ENCODE measurements around the gene HDAC4. TPM values are rescaled to one million over a fixed set of nuclear protein-coding genes. Genes with fewer than 3 reads are reported as not detected.

HDAC4 gene
- total and polyA plus RNA-seq, 9 of the 15 experiments (the other 6 are each of a cell fraction or from before 2014, with no cell fraction given), result 0.11 to 20.2 (median 4.0) TPM

DNA sequence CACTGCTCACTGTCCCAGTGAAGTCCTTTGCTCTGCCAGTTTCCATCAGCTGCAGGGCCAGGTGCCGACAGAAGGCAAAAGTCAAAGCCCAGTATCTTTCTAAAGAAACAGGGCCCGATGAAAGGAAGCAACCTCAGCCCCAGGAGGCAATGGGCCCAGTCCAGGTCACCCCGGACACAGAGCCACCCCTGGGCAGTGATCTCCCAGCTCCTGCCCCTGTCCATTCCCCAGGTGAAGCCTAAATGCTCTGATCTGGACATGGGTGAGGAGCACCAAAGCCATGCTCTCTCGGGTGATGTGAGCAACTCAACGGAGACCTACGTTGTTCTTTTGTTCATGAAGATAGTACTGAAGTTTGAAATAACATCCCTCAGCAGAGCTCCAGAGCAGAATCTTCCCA is 61.6 kb downstream of the HDAC4 start:
- ATAC-seq, result no peak
- peaks cover 4% of the 10 kb centered on the region; the same call in 1 of the 3 replicates for H3K79me2 ChIP-seq (ENCODE audit: control insufficient read depth, insufficient read depth, low read length)
- no peak overlapping the region for H3K4me3 ChIP-seq
- DNase-seq (ENCODE audit: extremely low read depth in 1 of 4, low spot score in 3 of 4), result no peak
- 53% methylated on average over 5 of the region's 6 CpGs for WGBS (ENCODE audit: insufficient coverage, low coverage, missing lambda C conversion rate)
- H3K9me3 ChIP-seq (replicated peaks; ENCODE audit: control insufficient read depth, insufficient read depth, low read depth, low read length), result no peaks in the 10 kb centered on the region
- no peaks in the 10 kb centered on the region for H3K36me3 ChIP-seq (ENCODE audit: control insufficient read depth, insufficient read depth, low read length)
- H3K9me1 ChIP-seq (ENCODE audit: control insufficient read depth, insufficient read depth, low read length), result no peaks in the 10 kb centered on the region
- H3K27me3 ChIP-seq (ENCODE audit: control insufficient read depth in 2 of 2, insufficient read depth in 2 of 2, low read length in 2 of 2), result no peaks in the 10 kb centered on the region
- intact Hi-C loops (cut with micrococcal nuclease), result no loop called here
- no peak overlapping the region for H3K27ac ChIP-seq (ENCODE audit: extremely low read depth, low read depth, low read length)
- no peaks in the 10 kb centered on the region; the same call in 1 of the 2 replicates for H4K20me1 ChIP-seq (replicated peaks; ENCODE audit: control insufficient read depth, insufficient read depth, low read length)
- in situ Hi-C loops (cut with MboI), result no loop called here
- no peaks in the 10 kb centered on the region; a peak in 1 of 5 replicates for H3K4me1 ChIP-seq (replicated peaks in 1 of 2; ENCODE audit: control insufficient read depth in 2 of 2, insufficient read depth in 2 of 2, low read length in 2 of 2)
- no peak overlapping the region for H2AFZ ChIP-seq (ENCODE audit: low read depth, low read length)
- ChIA-PET POLR2A (interaction anchor here (0.7 kb wide), 1 partner anchor 74 kb away, joined by 3 read pairs; no protein-coding TSS in a partner anchor), CTCF (ENCODE audit: low intra/inter-chr PET ratio) (no interaction called here)
- BruUV-seq (replicated peaks), result no TSS peak
- no peak overlapping the region for H3K9ac ChIP-seq (ENCODE audit: insufficient read depth in 1 of 2, low read depth in 2 of 2, low read length in 2 of 2)
- TF ChIP-seq ILK (tag; IDR thresholded peaks at IDR 0.05; ENCODE audit: borderline replicate concordance, low read depth), result no peak
- H3K4me2 ChIP-seq (ENCODE audit: insufficient read depth, low read length), result no peak overlapping the region
- FAIRE-seq, result no peak

DNA sequence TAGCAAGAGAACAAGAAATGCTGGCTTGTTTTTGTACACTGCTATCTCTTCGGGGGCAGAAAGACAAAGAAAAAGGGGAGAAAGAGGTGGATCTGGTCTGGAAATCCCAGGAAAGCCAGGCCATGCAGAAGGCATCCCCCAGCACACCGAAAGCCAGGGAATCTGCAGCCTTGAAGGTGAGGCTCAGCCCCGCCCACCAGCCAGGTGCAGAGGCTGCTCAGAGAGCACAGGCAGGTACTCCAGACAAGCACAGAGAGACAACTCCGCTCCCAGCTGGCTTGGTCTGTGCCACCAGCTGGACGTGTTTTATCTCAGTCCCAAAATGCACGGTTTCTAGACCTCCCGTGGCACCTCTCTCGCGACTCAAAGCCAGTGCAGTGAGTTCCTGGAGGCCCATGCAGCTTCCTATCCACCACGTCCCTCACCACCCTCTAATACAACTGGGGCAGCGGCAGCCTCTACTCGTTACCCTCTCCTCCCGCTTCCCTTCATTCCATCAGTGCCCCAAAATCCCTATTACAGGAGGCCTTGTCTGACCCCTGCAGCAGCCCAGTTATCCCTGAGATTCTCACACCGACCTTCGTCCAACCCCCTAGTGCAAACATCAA is 62.8 kb downstream of the HDAC4 start:
- no peak for DNase-seq (ENCODE audit: extremely low read depth in 1 of 4, low spot score in 3 of 4)
- Histone ChIP-seq H3K36me3 (ENCODE audit: control insufficient read depth, insufficient read depth, low read length) (no peaks in the 10 kb centered on the region), H3K9me1 (ENCODE audit: control insufficient read depth, insufficient read depth, low read length) (no peaks in the 10 kb centered on the region), H2AFZ (ENCODE audit: low read depth, low read length) (no peak overlapping the region), H3K27ac (ENCODE audit: extremely low read depth, low read depth, low read length) (no peak overlapping the region), H3K4me3 (no peak overlapping the region), H3K4me2 (ENCODE audit: insufficient read depth, low read length) (no peak overlapping the region), H3K79me2 (ENCODE audit: control insufficient read depth, insufficient read depth, low read length) (peaks cover 4% of the 10 kb centered on the region; the same call in 1 of the 3 replicates), H3K4me1 (replicated peaks in 1 of 2; ENCODE audit: control insufficient read depth in 2 of 2, insufficient read depth in 2 of 2, low read length in 2 of 2) (no peaks in the 10 kb centered on the region; a peak in 1 of 5 replicates), H3K9ac (ENCODE audit: insufficient read depth in 1 of 2, low read depth in 2 of 2, low read length in 2 of 2) (peak overlapping the region in 1 of 2 experiments; percentile 52; a peak in 1 of 4 replicates), H3K9me3 (replicated peaks; ENCODE audit: control insufficient read depth, insufficient read depth, low read depth, low read length) (no peaks in the 10 kb centered on the region), H4K20me1 (replicated peaks; ENCODE audit: control insufficient read depth, insufficient read depth, low read length) (no peaks in the 10 kb centered on the region; the same call in 1 of the 2 replicates), H3K27me3 (ENCODE audit: control insufficient read depth in 2 of 2, insufficient read depth in 2 of 2, low read length in 2 of 2) (no peaks in the 10 kb centered on the region)
- BruUV-seq (replicated peaks), result no TSS peak
- ChIA-PET CTCF (ENCODE audit: low intra/inter-chr PET ratio) (no interaction called here), POLR2A (interaction anchor here (0.6 kb wide), 1 partner anchor 608 kb away, joined by 3 read pairs; no protein-coding TSS in a partner anchor)
- in situ Hi-C loops (cut with MboI), result no loop called here
- intact Hi-C loops (cut with micrococcal nuclease), result no loop called here
- 76% methylated on average over 12 of the region's 15 CpGs for WGBS (ENCODE audit: insufficient coverage, low coverage, missing lambda C conversion rate)
- ATAC-seq, result no peak
- FAIRE-seq, result no peak
- TF ChIP-seq ZNF445 (CRISPR knock-in tag; IDR thresholded peaks at IDR 0.05; ENCODE audit: low read depth) (no peak), SIX5 (IDR thresholded peaks at IDR 0.05; ENCODE audit: borderline replicate concordance in 1 of 2, insufficient read depth in 1 of 2, low read depth in 1 of 2, low read length in 2 of 2) (no peak), ETV5 (CRISPR knock-in tag; IDR thresholded peaks at IDR 0.05; ENCODE audit: low read depth) (no peak), CUX1 (CRISPR knock-in tag; IDR thresholded peaks at IDR 0.05) (no peak)
- TF ChIP-seq, protein P1, sequence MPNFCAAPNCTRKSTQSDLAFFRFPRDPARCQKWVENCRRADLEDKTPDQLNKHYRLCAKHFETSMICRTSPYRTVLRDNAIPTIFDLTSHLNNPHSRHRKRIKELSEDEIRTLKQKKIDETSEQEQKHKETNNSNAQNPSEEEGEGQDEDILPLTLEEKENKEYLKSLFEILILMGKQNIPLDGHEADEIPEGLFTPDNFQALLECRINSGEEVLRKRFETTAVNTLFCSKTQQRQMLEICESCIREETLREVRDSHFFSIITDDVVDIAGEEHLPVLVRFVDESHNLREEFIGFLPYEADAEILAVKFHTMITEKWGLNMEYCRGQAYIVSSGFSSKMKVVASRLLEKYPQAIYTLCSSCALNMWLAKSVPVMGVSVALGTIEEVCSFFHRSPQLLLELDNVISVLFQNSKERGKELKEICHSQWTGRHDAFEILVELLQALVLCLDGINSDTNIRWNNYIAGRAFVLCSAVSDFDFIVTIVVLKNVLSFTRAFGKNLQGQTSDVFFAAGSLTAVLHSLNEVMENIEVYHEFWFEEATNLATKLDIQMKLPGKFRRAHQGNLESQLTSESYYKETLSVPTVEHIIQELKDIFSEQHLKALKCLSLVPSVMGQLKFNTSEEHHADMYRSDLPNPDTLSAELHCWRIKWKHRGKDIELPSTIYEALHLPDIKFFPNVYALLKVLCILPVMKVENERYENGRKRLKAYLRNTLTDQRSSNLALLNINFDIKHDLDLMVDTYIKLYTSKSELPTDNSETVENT (CRISPR knock-in tag; IDR thresholded peaks at IDR 0.05), result no peak
